RWPE1 (cell line): ENCODE results near the gene CAPG.

ENCODE experiments used
- CTCF ChIA-PET: fragments of 350-600 bp; sonication (Branson Sonifier 250); formaldehyde crosslinking; extraction: SDS; loops from one replicate; lab custom pipeline; 2021; lab: Yijun Ruan, JAX
- POLR2A ChIA-PET: fragments of 400-600 bp; formaldehyde crosslinking; extraction: SDS; loops from one replicate; lab custom pipeline; 2020; ENCODE audit warnings: antibody characterized with exemption; ENCODE audit not compliant: low non-redundant PET; lab: Yijun Ruan, JAX
- DNase-seq: peaks from one replicate; pipeline ENCODE4 v3.0.0; 2012; ENCODE audit warnings: low spot score
- H3K27ac ChIP-seq: fragments of 450-650 bp; 2 replicates; pipeline ENCODE4 v1.5.1; 2017
- TF ChIP-seq, protein P1 (sequence below): fragments of 450-650 bp; conservative IDR thresholded peaks from 2 replicates; pipeline ENCODE4 v1.5.1; 2017; ENCODE audit warnings: low read depth, mild to moderate bottlenecking

The CAPG gene

GRCh38 chr2:85355521-85355920, 54.6 kb downstream of the CAPG start:
- CTCF ChIA-PET: no interaction called here
- H3K27ac ChIP-seq: peak overlapping the region; percentile 97

GRCh38 chr2:85355073-85355410, 55.1 kb downstream of the CAPG start:
- POLR2A ChIA-PET: interaction anchor here (0.5 to 1.2 kb wide), 5 partner anchors 10 to 255 kb away, joined by 3 to 4 read pairs (median 4); no protein-coding TSS in a partner anchor
- TF ChIP-seq, protein P1, sequence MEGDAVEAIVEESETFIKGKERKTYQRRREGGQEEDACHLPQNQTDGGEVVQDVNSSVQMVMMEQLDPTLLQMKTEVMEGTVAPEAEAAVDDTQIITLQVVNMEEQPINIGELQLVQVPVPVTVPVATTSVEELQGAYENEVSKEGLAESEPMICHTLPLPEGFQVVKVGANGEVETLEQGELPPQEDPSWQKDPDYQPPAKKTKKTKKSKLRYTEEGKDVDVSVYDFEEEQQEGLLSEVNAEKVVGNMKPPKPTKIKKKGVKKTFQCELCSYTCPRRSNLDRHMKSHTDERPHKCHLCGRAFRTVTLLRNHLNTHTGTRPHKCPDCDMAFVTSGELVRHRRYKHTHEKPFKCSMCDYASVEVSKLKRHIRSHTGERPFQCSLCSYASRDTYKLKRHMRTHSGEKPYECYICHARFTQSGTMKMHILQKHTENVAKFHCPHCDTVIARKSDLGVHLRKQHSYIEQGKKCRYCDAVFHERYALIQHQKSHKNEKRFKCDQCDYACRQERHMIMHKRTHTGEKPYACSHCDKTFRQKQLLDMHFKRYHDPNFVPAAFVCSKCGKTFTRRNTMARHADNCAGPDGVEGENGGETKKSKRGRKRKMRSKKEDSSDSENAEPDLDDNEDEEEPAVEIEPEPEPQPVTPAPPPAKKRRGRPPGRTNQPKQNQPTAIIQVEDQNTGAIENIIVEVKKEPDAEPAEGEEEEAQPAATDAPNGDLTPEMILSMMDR: no peak
- peak; percentile 27 for DNase-seq
- CTCF ChIA-PET: interaction anchor here (0.6 kb wide), 1 partner anchor 383 kb away, joined by 4 read pairs; no protein-coding TSS in a partner anchor
- H3K27ac ChIP-seq: peak overlapping the region; percentile 97

More at GRCh38 chr2:85355521-85355920, 54.6 kb downstream of the CAPG start:
- TF ChIP-seq, protein P1: no peak
- no peak for DNase-seq
- POLR2A ChIA-PET: interaction anchor here (1.2 kb wide), 1 partner anchor 10 kb away, joined by 4 read pairs; no protein-coding TSS in a partner anchor

DNA sequence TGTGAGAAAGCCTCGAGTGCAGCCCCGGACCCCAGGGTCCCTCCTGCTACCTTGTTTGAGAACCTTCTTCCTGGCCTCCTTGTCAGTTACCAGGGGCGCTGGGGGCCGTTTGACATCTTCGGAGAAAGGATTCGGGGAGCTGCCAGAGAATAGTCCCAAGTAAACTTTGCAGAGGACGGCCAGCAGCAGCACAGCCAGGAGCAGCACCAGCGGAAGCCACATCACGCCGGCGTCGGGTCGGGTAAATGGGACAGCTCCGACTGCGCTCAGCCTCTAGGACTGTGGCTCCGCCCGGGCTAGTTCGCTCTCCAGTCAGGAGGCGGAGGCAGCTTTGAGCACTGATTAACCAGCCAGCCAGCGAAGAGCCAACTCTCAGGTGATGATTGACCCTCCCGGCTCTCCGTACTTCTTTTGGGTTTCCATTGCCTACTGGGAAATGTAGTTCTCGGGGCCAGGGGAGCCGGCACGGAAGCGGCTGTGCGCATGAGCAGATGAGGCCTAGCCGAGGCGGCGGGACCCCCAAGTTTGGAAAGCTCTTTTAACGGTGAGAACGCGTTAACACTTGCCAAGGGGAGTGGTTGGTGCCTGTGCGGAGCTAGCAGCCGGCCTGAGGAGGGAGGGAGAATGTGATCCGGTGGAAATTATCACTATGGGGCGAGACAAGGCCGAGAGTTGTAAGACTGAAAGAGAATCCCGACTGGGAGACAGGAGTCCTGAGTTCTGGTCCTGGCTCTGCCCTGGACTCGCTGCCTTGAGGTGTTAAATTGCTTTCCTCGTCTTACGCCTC, 55.7 kb downstream of the CAPG start, which contains the start of the genes ELMOD3 and RETSAT:
ELMOD3 (plus strand) TSS at position 484 of the 787 bp plus-strand sequence. CDS start 2,430 bp downstream, outside the sequence.
RETSAT (minus strand) TSS at position 243 of the 787 bp plus-strand sequence; CDS start at position 222, 21 bp downstream.
- POLR2A ChIA-PET: interaction anchor here (0.5 to 1.2 kb wide), 7 partner anchors 11 to 256 kb away, joined by 3 to 6 read pairs (median 4); no protein-coding TSS in a partner anchor
- TF ChIP-seq, protein P1: no peak
- CTCF ChIA-PET: interaction anchor here (0.6 to 1.0 kb wide), 4 partner anchors 22 to 382 kb away, joined by 3 to 4 read pairs (median 4); no protein-coding TSS in a partner anchor
- peak; percentile 97 for DNase-seq
- H3K27ac ChIP-seq: peak within 1 kb of the TSS; percentile 97

GRCh38 chr2:85353876-85354285, 56.3 kb downstream of the CAPG start:
- ChIA-PET CTCF (interaction anchor here (0.8 to 1.0 kb wide), 3 partner anchors 22 to 198 kb away, joined by 3 to 4 read pairs (median 3); no protein-coding TSS in a partner anchor), POLR2A (interaction anchor here (0.5 to 1.2 kb wide), 4 partner anchors 17 to 256 kb away, joined by 3 to 6 read pairs (median 4); no protein-coding TSS in a partner anchor)
- TF ChIP-seq, protein P1: no peak
- peak; percentile 41 for DNase-seq
- peak overlapping the region; percentile 97 for H3K27ac ChIP-seq

GRCh38 chr2:85347599-85347998, 62.6 kb downstream of the CAPG start:
- H3K27ac ChIP-seq: no peak overlapping the region
- POLR2A ChIA-PET: interaction anchor here (1.2 kb wide), 1 partner anchor 20 kb away, joined by 4 read pairs; the partner anchor contains the start of gene TGOLN2
- no peak for DNase-seq
- TF ChIP-seq, protein P1: no peak
- CTCF ChIA-PET: no interaction called here
